NCI-H2227 (cell line): ENCODE data around the gene DBF4.
A peak's percentile ranks its signal among the peaks of the same experiment; 100 is the strongest.
"Not testable (repeated sequence)": the region's sequence is repeated elsewhere in the genome, so short reads cannot be mapped to it uniquely, and the experiment has no call there.

Source experiments
- DNase-seq: peaks from one replicate; lab custom pipeline; 2025; ENCODE audit not compliant: unreplicated experiment; lab: John Stamatoyannopoulos, UW

Gene DBF4

GRCh38 chr7:87876040-87876868 lies at the start of gene DBF4, which contains the start of gene SLC25A40:
Gene DBF4, plus strand, starts transcription at chr7:87876493. Its CDS starts 240 bp downstream, at chr7:87876733.
Gene SLC25A40, minus strand, starts transcription at chr7:87876360. Its CDS starts 17,633 bp downstream, at chr7:87858727.
- peak; percentile 98 for DNase-seq

- not testable (repeated sequence) for DNase-seq
Measured at GRCh38 chr7:87828383-87828782, 47.9 kb upstream of the DBF4 start.

- DNase-seq, result no peak
Measured at GRCh38 chr7:87831097-87831496, 45.2 kb upstream of the DBF4 start.

GRCh38 chr7:87833130-87833529 lies 43.2 kb upstream of the DBF4 start:
- no peak for DNase-seq

GRCh38 chr7:87837597-87837996 lies 38.7 kb upstream of the DBF4 start:
- DNase-seq, result no peak

GRCh38 chr7:87850836-87851593 lies 25.3 kb upstream of the DBF4 start:
- no peak for DNase-seq

GRCh38 chr7:87852306-87852705 lies 24.0 kb upstream of the DBF4 start:
- no peak for DNase-seq

- no peak for DNase-seq
Measured at GRCh38 chr7:87853237-87853864, 22.9 kb upstream of the DBF4 start.

GRCh38 chr7:87858417-87859100 lies 17.7 kb upstream of the DBF4 start:
- DNase-seq, result no peak

- no peak for DNase-seq
Measured at GRCh38 chr7:87866089-87866488, 10.2 kb upstream of the DBF4 start.

- not testable (repeated sequence) for DNase-seq
Measured at GRCh38 chr7:87866533-87866932, 9.8 kb upstream of the DBF4 start.

GRCh38 chr7:87870471-87870870 lies 5.8 kb upstream of the DBF4 start:
- DNase-seq, result no peak

GRCh38 chr7:87872346-87872745 lies 3.9 kb upstream of the DBF4 start:
- no peak for DNase-seq

- not testable (repeated sequence) for DNase-seq
Measured at GRCh38 chr7:87873328-87873727, 3.0 kb upstream of the DBF4 start.

GRCh38 chr7:87874066-87874465 lies 2.2 kb upstream of the DBF4 start:
- DNase-seq, result no peak

GRCh38 chr7:87875151-87876039 lies 898 bp upstream of the DBF4 start:
- peak; percentile 68 for DNase-seq

GRCh38 chr7:87876869-87877234 lies 559 bp downstream of the DBF4 start:
- DNase-seq, result peak; percentile 68

GRCh38 chr7:87877366-87878040 lies 1.2 kb downstream of the DBF4 start:
- no peak for DNase-seq

GRCh38 chr7:87878208-87878735 lies 2.0 kb downstream of the DBF4 start:
- no peak for DNase-seq
